ENCODE results near the gene CFAP43.

Gene CFAP43

DNA sequence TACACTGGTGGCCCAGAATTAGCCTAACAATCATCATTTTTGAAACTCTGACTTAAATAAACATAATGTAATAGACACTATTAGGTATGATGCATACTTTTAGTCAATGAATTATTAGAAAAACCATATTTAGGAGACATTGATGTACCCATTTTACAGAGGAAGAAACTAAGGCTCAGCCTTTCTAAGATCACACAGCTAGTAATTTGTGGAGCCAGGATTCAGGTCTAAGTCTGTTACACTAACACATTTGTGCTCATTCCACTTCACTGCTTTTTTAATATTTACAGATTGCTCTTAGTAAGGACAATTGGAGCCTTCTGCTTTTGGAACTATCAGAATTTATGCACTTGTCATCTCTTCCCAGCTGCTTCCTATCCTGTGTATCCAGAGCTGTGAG lies 8.9 kb downstream of the CFAP43 start:
- no peak overlapping the region for H3K4me3 ChIP-seq (ENCODE audit: low read length)
- TF ChIP-seq, protein P1, sequence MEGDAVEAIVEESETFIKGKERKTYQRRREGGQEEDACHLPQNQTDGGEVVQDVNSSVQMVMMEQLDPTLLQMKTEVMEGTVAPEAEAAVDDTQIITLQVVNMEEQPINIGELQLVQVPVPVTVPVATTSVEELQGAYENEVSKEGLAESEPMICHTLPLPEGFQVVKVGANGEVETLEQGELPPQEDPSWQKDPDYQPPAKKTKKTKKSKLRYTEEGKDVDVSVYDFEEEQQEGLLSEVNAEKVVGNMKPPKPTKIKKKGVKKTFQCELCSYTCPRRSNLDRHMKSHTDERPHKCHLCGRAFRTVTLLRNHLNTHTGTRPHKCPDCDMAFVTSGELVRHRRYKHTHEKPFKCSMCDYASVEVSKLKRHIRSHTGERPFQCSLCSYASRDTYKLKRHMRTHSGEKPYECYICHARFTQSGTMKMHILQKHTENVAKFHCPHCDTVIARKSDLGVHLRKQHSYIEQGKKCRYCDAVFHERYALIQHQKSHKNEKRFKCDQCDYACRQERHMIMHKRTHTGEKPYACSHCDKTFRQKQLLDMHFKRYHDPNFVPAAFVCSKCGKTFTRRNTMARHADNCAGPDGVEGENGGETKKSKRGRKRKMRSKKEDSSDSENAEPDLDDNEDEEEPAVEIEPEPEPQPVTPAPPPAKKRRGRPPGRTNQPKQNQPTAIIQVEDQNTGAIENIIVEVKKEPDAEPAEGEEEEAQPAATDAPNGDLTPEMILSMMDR (conservative IDR thresholded peaks at IDR 0.05; ENCODE audit: low read depth, low read length) = no peak
- DNase-seq (ENCODE audit: low read depth) = no peak

GRCh38 chr10:104220522-104220921 lies 11.6 kb downstream of the CFAP43 start:
- DNase-seq (ENCODE audit: low read depth) = no peak
- no peak overlapping the region for H3K4me3 ChIP-seq (ENCODE audit: low read length)
- TF ChIP-seq, protein P1 (conservative IDR thresholded peaks at IDR 0.05; ENCODE audit: low read depth, low read length) = no peak

GRCh38 chr10:104218751-104219150 lies 13.4 kb downstream of the CFAP43 start:
- no peak for DNase-seq (ENCODE audit: low read depth)
- TF ChIP-seq, protein P1 (conservative IDR thresholded peaks at IDR 0.05; ENCODE audit: low read depth, low read length) = no peak

DNA sequence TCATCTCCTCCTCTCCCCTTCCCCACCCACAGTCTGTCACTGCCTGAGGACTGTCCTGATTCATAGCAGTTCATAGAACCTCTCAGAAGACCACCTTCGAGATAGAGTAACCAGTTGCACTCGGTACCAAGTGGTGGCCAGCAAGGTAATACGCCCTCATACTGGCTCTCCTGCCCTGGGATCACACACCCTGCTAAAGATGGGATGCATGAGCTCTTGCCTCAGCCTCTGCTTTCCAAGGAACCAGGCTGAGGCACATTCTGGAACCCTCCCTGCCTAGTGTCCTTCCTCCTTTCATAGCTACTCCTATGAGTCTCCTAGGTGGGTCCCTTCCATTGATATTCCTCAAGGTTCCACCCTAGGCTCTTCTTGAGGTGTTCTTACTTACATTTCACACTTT lies 15.5 kb downstream of the CFAP43 start:
- H3K4me3 ChIP-seq (ENCODE audit: low read length) = no peak overlapping the region

More at GRCh38 chr10:104218751-104219150, 13.4 kb downstream of the CFAP43 start:
- H3K4me3 ChIP-seq (ENCODE audit: low read length) = no peak overlapping the region

GRCh38 chr10:104209575-104210198 lies 22.5 kb downstream of the CFAP43 start:
- no peak overlapping the region for H3K4me3 ChIP-seq (ENCODE audit: low read length)
- DNase-seq (ENCODE audit: low read depth) = no peak
- TF ChIP-seq, protein P1 (conservative IDR thresholded peaks at IDR 0.05; ENCODE audit: low read depth, low read length) = peak; percentile 70

More for the DNA sequence above, 15.5 kb downstream of the CFAP43 start:
- TF ChIP-seq, protein P1 (conservative IDR thresholded peaks at IDR 0.05; ENCODE audit: low read depth, low read length) = no peak
- no peak for DNase-seq (ENCODE audit: low read depth)

DNA sequence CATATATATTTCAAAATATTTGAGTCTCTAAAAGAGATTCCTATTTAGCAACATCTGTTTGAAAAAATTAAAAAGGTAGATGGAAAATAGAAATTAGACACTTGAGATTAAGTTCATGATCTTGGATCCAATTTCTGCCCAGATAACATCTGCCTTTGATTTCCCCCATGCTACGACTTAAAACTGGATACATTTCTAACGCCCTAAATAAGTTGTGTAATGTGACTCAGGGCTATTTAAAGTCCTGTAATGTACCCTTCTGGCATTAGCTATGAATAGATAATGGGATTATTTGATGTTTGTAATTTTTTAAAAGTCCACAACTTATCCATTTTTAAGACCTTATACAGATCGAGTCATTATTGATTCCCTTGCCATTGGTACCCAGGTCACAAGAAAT lies 23.4 kb downstream of the CFAP43 start:
- no peak for DNase-seq (ENCODE audit: low read depth)
- H3K4me3 ChIP-seq (ENCODE audit: low read length) = no peak overlapping the region
- TF ChIP-seq, protein P1 (conservative IDR thresholded peaks at IDR 0.05; ENCODE audit: low read depth, low read length) = no peak

DNA sequence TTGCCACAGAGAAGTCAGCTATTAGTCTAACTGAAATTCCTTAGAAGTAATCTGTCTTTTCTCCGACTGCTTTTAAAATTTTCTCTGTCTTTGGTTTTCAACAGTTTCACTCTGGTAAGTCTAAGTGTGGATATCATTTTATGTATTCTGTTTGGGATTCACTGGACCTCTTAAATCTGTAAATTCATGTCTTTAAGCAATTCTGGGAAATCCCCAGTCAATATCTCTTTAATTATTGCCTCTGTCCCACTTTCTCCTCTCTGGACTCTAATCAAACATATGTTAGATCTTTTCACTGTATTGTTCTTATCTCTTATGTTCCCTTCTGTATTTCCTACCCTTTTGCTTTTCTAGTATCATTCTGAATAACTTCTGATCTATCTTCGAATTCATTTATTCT lies 29.9 kb downstream of the CFAP43 start:
- TF ChIP-seq, protein P1 (conservative IDR thresholded peaks at IDR 0.05; ENCODE audit: low read depth, low read length) = no peak
- no peak for DNase-seq (ENCODE audit: low read depth)
- H3K4me3 ChIP-seq (ENCODE audit: low read length) = no peak overlapping the region

Data from retinal pigment epithelial cell (primary cell).